ENCODE measurements around the gene AGBL5.

GRCh38 chr2:27081984-27082772 is 30.7 kb downstream of the AGBL5 start:
- TF ChIP-seq, protein P1, sequence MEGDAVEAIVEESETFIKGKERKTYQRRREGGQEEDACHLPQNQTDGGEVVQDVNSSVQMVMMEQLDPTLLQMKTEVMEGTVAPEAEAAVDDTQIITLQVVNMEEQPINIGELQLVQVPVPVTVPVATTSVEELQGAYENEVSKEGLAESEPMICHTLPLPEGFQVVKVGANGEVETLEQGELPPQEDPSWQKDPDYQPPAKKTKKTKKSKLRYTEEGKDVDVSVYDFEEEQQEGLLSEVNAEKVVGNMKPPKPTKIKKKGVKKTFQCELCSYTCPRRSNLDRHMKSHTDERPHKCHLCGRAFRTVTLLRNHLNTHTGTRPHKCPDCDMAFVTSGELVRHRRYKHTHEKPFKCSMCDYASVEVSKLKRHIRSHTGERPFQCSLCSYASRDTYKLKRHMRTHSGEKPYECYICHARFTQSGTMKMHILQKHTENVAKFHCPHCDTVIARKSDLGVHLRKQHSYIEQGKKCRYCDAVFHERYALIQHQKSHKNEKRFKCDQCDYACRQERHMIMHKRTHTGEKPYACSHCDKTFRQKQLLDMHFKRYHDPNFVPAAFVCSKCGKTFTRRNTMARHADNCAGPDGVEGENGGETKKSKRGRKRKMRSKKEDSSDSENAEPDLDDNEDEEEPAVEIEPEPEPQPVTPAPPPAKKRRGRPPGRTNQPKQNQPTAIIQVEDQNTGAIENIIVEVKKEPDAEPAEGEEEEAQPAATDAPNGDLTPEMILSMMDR (conservative IDR thresholded peaks at IDR 0.05; ENCODE audit: low read length) = no peak
- TF ChIP-seq EZH2phosphoT487 (IDR thresholded peaks at IDR 0.05; ENCODE audit: borderline replicate concordance, low read depth, low read length) = no peak

Measured in OCI-LY7 (cell line).